Ovary (tissue), 9 donors: ENCODE measurements around the gene CELF3. TPM values are rescaled to one million over a fixed set of nuclear protein-coding genes. Genes with fewer than 3 reads are reported as not detected.

Experiments used
- DNase-seq, 5 donors: peaks; one replicate each; pipeline ENCODE4 v3.0.0-alpha.2; 2019 to 2020
- H3K27ac ChIP-seq, 2 donors: fragments of 200-600 bp; one replicate each; pipeline versions ENCODE4 v1.5.1 to v1.8.0; 2019 to 2022
- H3K27me3 ChIP-seq: fragments of 200-600 bp; one replicate; pipeline ENCODE4 v1.8.0; 2022
- H3K36me3 ChIP-seq: fragments of 200-600 bp; sonication (generic); one replicate; pipeline ENCODE4 v1.5.1; 2019
- H3K4me1 ChIP-seq: one replicate; pipeline ENCODE4 v1.8.1; 2013; ENCODE audit warnings: mild to moderate bottlenecking, moderate library complexity; ENCODE audit not compliant: insufficient read depth
- H3K4me3 ChIP-seq: fragments of 200-600 bp; sonication (generic); one replicate; pipeline ENCODE4 v1.5.1; 2017
- H3K9me3 ChIP-seq, 2 donors: fragments of 200-600 bp in 1 of 2; sonication (generic) in 1 of 2; one replicate each; pipeline versions ENCODE4 v1.5.1 to v1.8.1; 2013 to 2019; ENCODE audit warnings: mild to moderate bottlenecking in 1 of 2, moderate library complexity in 1 of 2
- EP300 ChIP-seq: sonication (generic); formaldehyde crosslinking; IDR thresholded peaks from one replicate; pipeline ENCODE4 v1.6.1; 2017; ENCODE audit warnings: antibody characterized with exemption
- POLR2A ChIP-seq: fragments of 450-650 bp; IDR thresholded peaks from one replicate; pipeline ENCODE4 v1.6.1; 2017; ENCODE audit warnings: antibody characterized with exemption, mild to moderate bottlenecking, moderate library complexity
- WGBS, 3 donors: extraction: QIAGEN DNeasy Blood & Tissue Kit in 1 of 3; methylation state at CpG; one replicate each; pipeline versions ENCODE4 v1.1.5 to v1.1.7; 2013 to 2017; 5-methylcytosine and 5-hydroxymethylcytosine counted together
- intact Hi-C, 4 donors: fragments of 100-400 bp; cut with DNase I; formaldehyde crosslinking; loops; one replicate each; pipeline versions ENCODE4 v1.11.0 to v1.15.1; 2022 to 2023
- polyA plus RNA-seq, 2 donors: library from polyadenylated mRNA; stranded (reverse); fragments of 200-250 nt in 1 of 2; fragments of 350-450 nt in 1 of 2; fragmentation: Illumina TruSeq in 1 of 2; extraction: RNeasy Lipid Tissue Mini Kit (QIAGEN cat#74804) in 1 of 2; gene quantifications; one replicate each; pipeline ENCODE4 v1.2.3, GENCODE V29; 2013 to 2014
- total RNA-seq, 7 donors: library from RNA; depleted of rRNA in 2 of 7; stranded (reverse); fragments of >200 nt in 2 of 7; fragmentation: NEBNext Ultra II Directional in 3 of 7; extraction: Animal tissue kit (Norgen Biotek cat#: 25700) in 3 of 7; gene quantifications; one replicate each; pipeline versions ENCODE4 v1.1.0 to v1.2.4, GENCODE V29; 2016 to 2023
- TF ChIP-seq, protein P1 (sequence below), 3 donors: fragments of 450-650 bp in 2 of 3; fragments of 200-600 bp in 1 of 3; IDR thresholded peaks; one replicate each; pipeline versions ENCODE4 v1.5.1 to v1.8.0; 2016 to 2022; ENCODE audit warnings: antibody characterized with exemption in 3 of 3, mild to moderate bottlenecking in 1 of 3
- donor health status: DM: no; HTN: no; CAD: no; lungs with moderate emphysema.
- donor health status: DM: no; HTN: no; CAD: no.
- donor health status: Bipolar disorder and iron deficiency.
- donor health status: DM: yes; HTN: yes; CAD: no.
- donor health status: DM: no; HTN: no; CAD: no.
- donor health status: DM: yes; HTN: yes; CAD: no.

CELF3 gene
- total and polyA plus RNA-seq, 9 donors, result 0.57 TPM; not detected in 8

DNA sequence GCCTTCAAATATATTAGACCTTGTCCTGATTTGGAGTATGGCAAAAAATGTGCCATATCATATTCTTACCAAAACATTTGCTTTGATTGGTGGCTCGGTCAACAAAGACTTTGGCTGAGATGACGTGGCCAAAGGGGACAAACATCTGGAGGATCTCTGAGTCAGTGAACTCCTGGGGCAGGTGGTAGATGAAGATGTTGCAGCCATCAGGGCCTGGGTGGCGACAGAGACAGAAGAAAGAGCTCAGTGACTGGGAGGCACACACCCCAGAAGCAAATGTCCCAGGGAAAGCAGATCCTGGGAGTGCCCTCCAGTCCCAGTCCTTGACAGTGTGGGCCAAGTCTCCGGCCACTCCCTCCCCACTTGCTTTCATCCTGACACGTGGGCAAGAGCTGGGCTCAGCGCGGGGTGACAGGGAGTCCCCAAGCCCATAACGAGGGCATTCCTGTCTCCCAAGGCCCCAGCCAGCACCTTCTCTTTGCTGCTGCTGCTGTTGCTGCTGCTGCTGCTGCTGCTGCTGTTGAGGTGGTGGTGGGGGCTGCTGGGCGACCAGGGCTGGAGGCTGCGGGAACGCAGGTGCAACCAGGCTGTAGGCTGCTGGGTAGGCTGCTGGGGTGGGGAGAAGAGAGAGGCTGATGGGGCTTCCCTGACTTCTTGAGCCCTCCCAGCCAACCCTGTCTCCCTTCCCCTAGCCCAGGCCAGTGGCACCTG is 10.7 kb downstream of the CELF3 start:
- H3K27me3 ChIP-seq, result no peaks in the 10 kb centered on the region
- H3K4me1 ChIP-seq, result no peaks in the 10 kb centered on the region
- no peak for TF ChIP-seq EP300
- TF ChIP-seq, protein P1, sequence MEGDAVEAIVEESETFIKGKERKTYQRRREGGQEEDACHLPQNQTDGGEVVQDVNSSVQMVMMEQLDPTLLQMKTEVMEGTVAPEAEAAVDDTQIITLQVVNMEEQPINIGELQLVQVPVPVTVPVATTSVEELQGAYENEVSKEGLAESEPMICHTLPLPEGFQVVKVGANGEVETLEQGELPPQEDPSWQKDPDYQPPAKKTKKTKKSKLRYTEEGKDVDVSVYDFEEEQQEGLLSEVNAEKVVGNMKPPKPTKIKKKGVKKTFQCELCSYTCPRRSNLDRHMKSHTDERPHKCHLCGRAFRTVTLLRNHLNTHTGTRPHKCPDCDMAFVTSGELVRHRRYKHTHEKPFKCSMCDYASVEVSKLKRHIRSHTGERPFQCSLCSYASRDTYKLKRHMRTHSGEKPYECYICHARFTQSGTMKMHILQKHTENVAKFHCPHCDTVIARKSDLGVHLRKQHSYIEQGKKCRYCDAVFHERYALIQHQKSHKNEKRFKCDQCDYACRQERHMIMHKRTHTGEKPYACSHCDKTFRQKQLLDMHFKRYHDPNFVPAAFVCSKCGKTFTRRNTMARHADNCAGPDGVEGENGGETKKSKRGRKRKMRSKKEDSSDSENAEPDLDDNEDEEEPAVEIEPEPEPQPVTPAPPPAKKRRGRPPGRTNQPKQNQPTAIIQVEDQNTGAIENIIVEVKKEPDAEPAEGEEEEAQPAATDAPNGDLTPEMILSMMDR (IDR thresholded peaks at IDR 0.05), result no peak
- TF ChIP-seq POLR2A, result no peak
- H3K9me3 ChIP-seq, result no peaks in the 10 kb centered on the region
- intact Hi-C loops, result no loop called here
- H3K36me3 ChIP-seq, result no peaks in the 10 kb centered on the region
- no peak for DNase-seq
- H3K4me3 ChIP-seq, result no peak overlapping the region
- H3K27ac ChIP-seq, result no peak overlapping the region
- 44 to 62% (median 44%) methylated on average over 11 of the region's 11 CpGs for WGBS, 3 donors

DNA sequence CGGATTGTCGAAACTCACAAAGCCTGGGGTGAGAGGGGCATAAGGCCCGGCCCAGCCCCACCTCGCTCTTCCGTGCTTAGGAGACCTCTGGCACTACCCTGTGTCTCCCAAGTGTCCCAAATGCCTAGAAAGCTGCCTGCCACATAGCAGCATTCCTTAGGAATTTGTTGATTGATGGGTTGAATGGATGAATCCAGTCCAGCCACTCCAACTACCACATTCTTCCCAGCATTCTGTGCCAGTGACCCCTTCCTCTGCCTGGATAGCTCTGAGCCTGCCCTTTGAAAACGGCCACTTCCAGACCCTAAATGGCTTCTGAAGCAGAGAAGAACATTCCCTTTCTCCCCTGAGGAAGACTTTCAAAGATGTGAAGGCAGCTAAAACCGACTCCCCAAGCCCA is 11.5 kb downstream of the CELF3 start:
- no peaks in the 10 kb centered on the region for H3K36me3 ChIP-seq
- no peak for DNase-seq
- no peaks in the 10 kb centered on the region for H3K9me3 ChIP-seq
- TF ChIP-seq EP300 (no peak), POLR2A (no peak)
- TF ChIP-seq, protein P1 (IDR thresholded peaks at IDR 0.05), result no peak
- 78 to 81% (median 78%) methylated on average over 7 of the region's 7 CpGs for WGBS, 3 donors
- no peak overlapping the region for H3K4me3 ChIP-seq
- intact Hi-C loops, result no loop called here
- H3K27ac ChIP-seq, result no peak overlapping the region
- H3K4me1 ChIP-seq, result no peaks in the 10 kb centered on the region
- no peaks in the 10 kb centered on the region for H3K27me3 ChIP-seq

DNA sequence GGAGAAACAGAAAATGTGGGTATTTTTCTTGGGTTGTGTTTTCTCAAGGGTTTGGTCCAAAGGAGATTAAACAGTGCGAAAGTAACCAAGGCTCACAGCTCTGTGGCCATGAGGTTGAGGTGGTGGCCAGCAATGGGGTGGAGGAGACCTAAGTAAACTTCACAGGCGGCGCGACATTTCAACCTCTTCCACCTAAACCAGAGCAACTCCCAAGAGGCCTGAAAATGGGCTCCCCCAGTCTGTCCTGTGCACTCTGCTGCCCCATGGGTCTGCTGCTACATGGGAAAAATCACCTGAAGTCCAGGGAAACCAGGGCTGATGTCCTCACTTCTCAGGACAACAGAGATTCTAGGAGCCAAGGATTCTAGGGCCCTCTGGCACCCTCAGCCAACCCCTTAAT is 12.4 kb downstream of the CELF3 start:
- Histone ChIP-seq H3K4me1 (no peaks in the 10 kb centered on the region), H3K27ac (no peak overlapping the region), H3K4me3 (no peak overlapping the region), H3K27me3 (no peaks in the 10 kb centered on the region), H3K36me3 (no peaks in the 10 kb centered on the region), H3K9me3 (no peaks in the 10 kb centered on the region)
- DNase-seq, result no peak
- intact Hi-C loops, result no loop called here
- WGBS, 3 donors, result 73 to 82% (median 73%) methylated on average over 4 of the region's 4 CpGs
- no peak for TF ChIP-seq POLR2A
- TF ChIP-seq EP300, result no peak
- TF ChIP-seq, protein P1 (IDR thresholded peaks at IDR 0.05), result no peak

DNA sequence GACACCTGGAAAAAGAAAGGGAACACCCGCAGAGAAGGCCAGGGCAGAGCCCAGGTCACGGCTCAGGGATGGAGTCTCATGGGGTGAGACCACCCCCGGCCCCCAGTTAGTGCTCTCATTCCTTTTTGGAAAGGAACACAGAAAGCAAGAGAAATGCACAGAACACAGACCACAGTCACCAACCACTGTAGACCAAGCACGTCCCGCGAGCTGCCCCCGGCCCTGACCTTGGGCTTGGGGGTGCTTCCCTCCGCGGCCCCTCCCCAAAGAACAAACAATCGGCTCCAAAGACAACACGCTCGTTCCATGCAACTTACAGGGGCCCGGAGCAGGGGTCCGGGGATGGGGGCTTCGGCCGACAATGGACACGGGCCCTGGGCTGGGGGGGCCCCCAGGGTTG is 12.8 kb downstream of the CELF3 start:
- Histone ChIP-seq H3K9me3 (no peaks in the 10 kb centered on the region), H3K4me1 (no peaks in the 10 kb centered on the region), H3K4me3 (no peak overlapping the region), H3K36me3 (no peaks in the 10 kb centered on the region), H3K27me3 (no peaks in the 10 kb centered on the region), H3K27ac (no peak overlapping the region)
- TF ChIP-seq EP300, result no peak
- TF ChIP-seq, protein P1 (IDR thresholded peaks at IDR 0.05), result no peak
- TF ChIP-seq POLR2A, result no peak
- intact Hi-C loops, result no loop called here
- 52 to 63% (median 58%) methylated on average over 17 of the region's 17 CpGs for WGBS, 3 donors
- no peak for DNase-seq
